GM12892 (cell line): ENCODE results near the gene QRFP.

Experiments
- DNase-seq: peaks from one replicate; pipeline ENCODE4 v3.0.0; 2011; ENCODE audit not compliant: insufficient read length
- FAIRE-seq: peaks from 2 replicates; lab custom pipeline; 2011; peaks lifted over from hg19 to GRCh38; lab: Jason Lieb, UNC
- POLR2A ChIP-seq: IDR thresholded peaks from 2 replicates; pipeline ENCODE4 v1.6.1; 2011; ENCODE audit warnings: low read depth, low read length, control low read depth
- POLR2AphosphoS5 ChIP-seq: IDR thresholded peaks from 2 replicates; pipeline ENCODE4 v1.6.1; 2011; ENCODE audit warnings: low read depth, low read length, control low read depth
- TAF1 ChIP-seq: IDR thresholded peaks from 2 replicates; pipeline ENCODE4 v1.6.1; 2011; ENCODE audit warnings: low read depth, mild to moderate bottlenecking, control low read depth, low read length, borderline replicate concordance

The QRFP gene

DNA sequence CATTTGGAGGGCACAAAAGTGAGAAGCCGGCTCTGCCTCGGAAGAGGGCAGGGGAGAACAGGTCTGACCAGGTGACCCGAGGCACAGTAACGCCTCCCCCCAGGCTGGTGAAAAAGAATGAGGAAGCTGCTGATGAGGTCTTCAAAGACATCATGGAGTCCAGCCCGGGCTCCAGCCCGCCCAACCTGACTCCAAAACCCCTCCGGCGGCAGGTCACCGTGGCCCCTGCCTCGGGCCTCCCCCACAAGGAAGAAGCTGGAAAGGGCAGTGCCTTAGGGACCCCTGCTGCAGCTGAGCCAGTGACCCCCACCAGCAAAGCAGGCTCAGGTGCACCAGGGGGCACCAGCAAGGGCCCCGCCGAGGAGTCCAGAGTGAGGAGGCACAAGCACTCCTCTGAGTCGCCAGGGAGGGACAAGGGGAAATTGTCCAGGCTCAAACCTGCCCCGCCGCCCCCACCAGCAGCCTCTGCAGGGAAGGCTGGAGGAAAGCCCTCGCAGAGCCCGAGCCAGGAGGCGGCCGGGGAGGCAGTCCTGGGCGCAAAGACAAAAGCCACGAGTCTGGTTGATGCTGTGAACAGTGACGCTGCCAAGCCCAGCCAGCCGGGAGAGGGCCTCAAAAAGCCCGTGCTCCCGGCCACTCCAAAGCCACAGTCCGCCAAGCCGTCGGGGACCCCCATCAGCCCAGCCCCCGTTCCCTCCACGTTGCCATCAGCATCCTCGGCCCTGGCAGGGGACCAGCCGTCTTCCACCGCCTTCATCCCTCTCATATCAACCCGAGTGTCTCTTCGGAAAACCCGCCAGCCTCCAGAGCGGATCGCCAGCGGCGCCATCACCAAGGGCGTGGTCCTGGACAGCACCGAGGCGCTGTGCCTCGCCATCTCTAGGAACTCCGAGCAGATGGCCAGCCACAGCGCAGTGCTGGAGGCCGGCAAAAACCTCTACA is 11.8 kb downstream of the QRFP start:
- no peak for FAIRE-seq
- no peak for TF ChIP-seq TAF1
- TF ChIP-seq POLR2AphosphoS5: no peak
- TF ChIP-seq POLR2A: no peak
- DNase-seq: no peak

GRCh38 chr9:130884111-130884531 is 12.5 kb downstream of the QRFP start:
- TF ChIP-seq POLR2A: no peak
- no peak for TF ChIP-seq TAF1
- TF ChIP-seq POLR2AphosphoS5: no peak
- DNase-seq: no peak
- FAIRE-seq: no peak

GRCh38 chr9:130883479-130883878 is 13.1 kb downstream of the QRFP start:
- TF ChIP-seq POLR2A: no peak
- DNase-seq (no peak), FAIRE-seq (no peak)

GRCh38 chr9:130882696-130883225 is 13.9 kb downstream of the QRFP start:
- no peak for DNase-seq
- TF ChIP-seq POLR2A (no peak), POLR2AphosphoS5 (no peak), TAF1 (no peak)
- no peak for FAIRE-seq

- no peak for FAIRE-seq
- TF ChIP-seq POLR2A (no peak), TAF1 (no peak), POLR2AphosphoS5 (no peak)
- DNase-seq: no peak
Measured at GRCh38 chr9:130881516-130881915, 15.1 kb downstream of the QRFP start.

DNA sequence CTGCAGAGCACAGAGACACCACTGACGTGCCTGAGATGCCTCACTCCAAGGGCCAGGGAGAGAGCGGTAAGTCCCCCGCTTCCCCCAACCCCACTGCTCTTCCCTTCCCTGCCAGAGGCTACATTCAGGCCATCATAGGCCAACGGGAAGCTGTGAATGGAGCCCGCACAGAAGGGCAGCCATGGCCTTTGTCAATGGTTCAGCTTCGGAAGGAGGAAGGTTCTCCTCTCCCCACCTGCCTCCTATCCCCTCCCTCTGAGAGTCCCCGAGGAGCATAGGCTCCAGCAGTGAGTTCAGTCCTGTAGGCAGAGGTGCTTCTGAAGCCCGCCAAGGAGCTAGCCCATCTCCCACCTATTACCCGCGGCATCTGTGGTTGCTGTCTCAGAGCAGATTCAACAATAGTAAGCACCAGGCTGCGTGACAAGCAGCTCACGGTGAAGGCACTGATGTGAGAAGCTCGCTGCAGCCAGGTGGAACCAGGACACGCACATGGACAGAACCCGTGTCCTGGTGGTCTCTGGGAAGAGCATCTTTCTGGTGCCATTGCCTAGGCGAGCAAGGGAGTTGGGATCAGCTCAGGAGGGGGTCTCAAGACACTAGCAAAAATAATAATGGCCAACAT is 15.9 kb downstream of the QRFP start:
- no peak for DNase-seq
- no peak for FAIRE-seq
- TF ChIP-seq POLR2AphosphoS5: no peak
- no peak for TF ChIP-seq POLR2A
- no peak for TF ChIP-seq TAF1

DNA sequence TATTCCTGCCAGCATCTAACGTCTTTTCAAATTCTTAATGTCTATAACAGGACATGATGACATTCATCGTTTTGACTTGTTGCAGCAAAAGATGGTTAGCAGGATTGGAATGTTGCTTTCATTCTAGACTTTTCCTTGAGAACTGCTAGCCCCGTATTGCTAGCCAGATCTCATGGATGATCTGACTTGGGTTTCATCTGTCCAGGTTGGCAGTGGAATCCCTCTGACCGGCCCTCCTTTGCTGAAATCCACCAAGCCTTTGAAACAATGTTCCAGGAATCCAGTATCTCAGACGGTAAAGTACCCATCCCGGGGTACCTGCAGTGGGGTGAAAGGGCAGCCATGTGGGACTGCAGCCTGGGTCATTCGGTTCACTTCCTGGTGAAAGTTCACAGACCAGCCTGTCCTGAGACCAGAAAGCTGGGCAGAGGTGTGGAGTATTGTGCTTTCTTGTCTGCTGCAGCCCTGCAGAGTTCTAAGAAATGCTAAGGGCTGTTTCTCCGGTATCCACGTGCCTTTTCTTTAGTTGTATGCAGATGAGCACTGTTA is 16.7 kb downstream of the QRFP start:
- TF ChIP-seq POLR2AphosphoS5: no peak
- no peak for TF ChIP-seq TAF1
- no peak for TF ChIP-seq POLR2A
- no peak for FAIRE-seq

GRCh38 chr9:130878295-130878694 is 18.3 kb downstream of the QRFP start:
- DNase-seq: no peak
- FAIRE-seq: no peak
- no peak for TF ChIP-seq POLR2AphosphoS5
- no peak for TF ChIP-seq TAF1
- no peak for TF ChIP-seq POLR2A

More for the DNA sequence above, 16.7 kb downstream of the QRFP start:
- no peak for DNase-seq

- no peak for TF ChIP-seq POLR2A
- TF ChIP-seq TAF1: no peak
- DNase-seq (no peak), FAIRE-seq (no peak)
Measured at GRCh38 chr9:130877300-130877699, 19.3 kb downstream of the QRFP start.

DNA sequence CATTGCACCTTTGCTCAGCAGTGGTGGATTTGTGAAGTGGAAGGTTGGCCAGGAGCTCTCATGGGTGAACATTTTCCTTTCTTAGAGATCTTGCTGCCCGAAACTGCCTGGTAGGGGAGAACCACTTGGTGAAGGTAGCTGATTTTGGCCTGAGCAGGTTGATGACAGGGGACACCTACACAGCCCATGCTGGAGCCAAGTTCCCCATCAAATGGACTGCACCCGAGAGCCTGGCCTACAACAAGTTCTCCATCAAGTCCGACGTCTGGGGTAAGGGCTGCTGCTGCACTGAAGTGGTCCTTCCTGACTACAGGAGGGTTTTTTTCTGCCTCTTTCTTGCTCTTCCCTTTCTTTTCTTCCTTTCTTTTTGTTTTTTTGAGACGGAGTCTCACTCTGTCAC is 21.8 kb downstream of the QRFP start:
- TF ChIP-seq POLR2A (no peak), POLR2AphosphoS5 (no peak), TAF1 (no peak)
- FAIRE-seq (no peak), DNase-seq (no peak)

GRCh38 chr9:130873966-130874365 is 22.6 kb downstream of the QRFP start:
- no peak for DNase-seq
- no peak for TF ChIP-seq POLR2AphosphoS5
- no peak for TF ChIP-seq POLR2A
- no peak for TF ChIP-seq TAF1
- no peak for FAIRE-seq
